Limb (tissue), 2 donors: ENCODE data around the gene UCK1.
A peak's percentile ranks its signal among the peaks of the same experiment; 100 is the strongest.
"Not testable (repeated sequence)": the region's sequence is repeated elsewhere in the genome, so short reads cannot be mapped to it uniquely, and the experiment has no call there.

Experiments
- DNase-seq, 2 donors: peaks; one replicate each; pipeline ENCODE4 v3.0.0-alpha.2; 2016; ENCODE audit errors: extremely low spot score in 2 of 2

Gene UCK1

GRCh38 chr9:131523451-131524435, 7.3 kb downstream of the UCK1 start:
- no peak for DNase-seq

- no peak for DNase-seq
These were observed 8.0 kb downstream of the UCK1 start for GRCh38 chr9:131523086-131523388.

- DNase-seq, result no peak
These were observed 8.6 kb downstream of the UCK1 start for GRCh38 chr9:131522257-131523085.

GRCh38 chr9:131521822-131522221, 9.2 kb downstream of the UCK1 start:
- no peak for DNase-seq

GRCh38 chr9:131521203-131521602, 9.9 kb downstream of the UCK1 start:
- DNase-seq, result no peak

GRCh38 chr9:131520503-131520902, 10.6 kb downstream of the UCK1 start:
- no peak for DNase-seq

GRCh38 chr9:131518553-131518952, 12.5 kb downstream of the UCK1 start:
- DNase-seq, result no peak

- no peak for DNase-seq
These were observed 13.3 kb downstream of the UCK1 start for GRCh38 chr9:131517761-131518190.

GRCh38 chr9:131516930-131517329, 14.1 kb downstream of the UCK1 start:
- DNase-seq, result no peak

GRCh38 chr9:131516100-131516499, 15.0 kb downstream of the UCK1 start:
- DNase-seq, result no peak

- DNase-seq, result not testable (repeated sequence)
These were observed 15.5 kb downstream of the UCK1 start for GRCh38 chr9:131515559-131516031.

GRCh38 chr9:131513177-131513576, 17.9 kb downstream of the UCK1 start:
- DNase-seq, result no peak

GRCh38 chr9:131511880-131512279, 19.2 kb downstream of the UCK1 start:
- no peak for DNase-seq

GRCh38 chr9:131511416-131511815, 19.6 kb downstream of the UCK1 start:
- DNase-seq, result no peak

GRCh38 chr9:131505012-131505411, 26.1 kb downstream of the UCK1 start:
- no peak for DNase-seq

- no peak for DNase-seq
These were observed 27.2 kb downstream of the UCK1 start for GRCh38 chr9:131503626-131504465.

- peak; percentile 87 to 93 for DNase-seq
These were observed 28.1 kb downstream of the UCK1 start, which contains the start of gene POMT1 for GRCh38 chr9:131502781-131503625. POMT1 (plus strand) TSS chr9:131502918; CDS start chr9:131504219, 1,301 bp downstream.

GRCh38 chr9:131500939-131501541, 30.0 kb downstream of the UCK1 start:
- no peak for DNase-seq

GRCh38 chr9:131500377-131500776, 30.7 kb downstream of the UCK1 start:
- no peak for DNase-seq

GRCh38 chr9:131499254-131499767, 31.8 kb downstream of the UCK1 start:
- DNase-seq, result no peak
